Transverse colon (tissue), 4 donors: ENCODE measurements around the gene RGP1. TPM values are rescaled to one million over a fixed set of nuclear protein-coding genes. Genes with fewer than 3 reads are reported as not detected.

Experiments used
- DNase-seq: peaks from one replicate; pipeline ENCODE4 v3.0.0-alpha.2; 2019
- H3K27ac ChIP-seq, 4 donors: fragments of 200-600 bp; sonication (generic); 2 replicates each; pipeline ENCODE4 v1.5.1; 2016 to 2018; ENCODE audit warnings: inconsistent platforms in 4 of 4
- H3K27me3 ChIP-seq: fragments of 200-600 bp; sonication (generic); 2 replicates; pipeline ENCODE4 v1.5.1; 2017; ENCODE audit warnings: inconsistent platforms
- H3K36me3 ChIP-seq, 4 donors: fragments of 200-600 bp; sonication (generic); 2 replicates each; pipeline ENCODE4 v1.5.1; 2017 to 2019; ENCODE audit warnings: inconsistent platforms in 4 of 4
- H3K4me1 ChIP-seq, 4 donors: fragments of 200-600 bp; sonication (generic); 2 replicates each; pipeline ENCODE4 v1.5.1; 2017 to 2020; ENCODE audit warnings: inconsistent platforms in 4 of 4
- H3K4me3 ChIP-seq, 4 donors: fragments of 200-600 bp; sonication (generic); 1 replicate in 1 of 4; 2 replicates in 3 of 4; pipeline versions ENCODE4 v1.5.1 to v1.6.1; 2017 to 2019; ENCODE audit warnings: inconsistent platforms in 4 of 4
- H3K9me3 ChIP-seq, 2 donors: fragments of 200-600 bp; sonication (generic); 2 replicates each; pipeline ENCODE4 v1.5.1; 2017 to 2019; ENCODE audit warnings: inconsistent platforms in 2 of 2
- EP300 ChIP-seq: sonication (generic); formaldehyde crosslinking; IDR thresholded peaks from one replicate; pipeline ENCODE4 v1.6.1; 2017; ENCODE audit warnings: antibody characterized with exemption, low read depth
- POLR2A ChIP-seq: fragments of 450-650 bp; IDR thresholded peaks from one replicate; pipeline ENCODE4 v1.6.1; 2016; ENCODE audit warnings: antibody characterized with exemption, mild to moderate bottlenecking, moderate library complexity
- POLR2AphosphoS5 ChIP-seq, 3 donors: sonication (generic); formaldehyde crosslinking; IDR thresholded peaks; one replicate each; pipeline ENCODE4 v1.6.1; 2016; ENCODE audit warnings: antibody characterized with exemption in 3 of 3
- WGBS, 2 donors: methylation state at CpG; one replicate each; pipeline ENCODE4 v1.1.5; 2018; ENCODE audit warnings: low coverage in 1 of 2; 5-methylcytosine and 5-hydroxymethylcytosine counted together
- in situ Hi-C, 4 donors: fragments of 200-750 bp; cut with MboI; loops; one replicate each; pipeline versions ENCODE4 v1.15.0 to v1.15.1; 2017; ENCODE audit warnings: low sequenced_read_pairs in 3 of 4, low pct_ligation_motif_present in 1 of 4, low pct_unique_long_range_greater_than_20kb in 1 of 4
- intact Hi-C: fragments of 100-400 bp; cut with DNase I; formaldehyde crosslinking; loops from one replicate; pipeline ENCODE4 v1.15.1; 2023; ENCODE audit warnings: low total_unique reads
- total RNA-seq, 4 donors: library from RNA; depleted of rRNA; stranded (reverse); fragments of >200 nt; gene quantifications; one replicate each; pipeline ENCODE4 v1.1.0, GENCODE V29; 2016
- TF ChIP-seq, protein P1 (sequence below), 5 experiments: fragments of 200-600 bp in 3 of 5; fragments of 450-650 bp in 2 of 5; sonication (generic) in 3 of 5; IDR thresholded peaks; 1 replicate in 2 of 5; 2 replicates in 3 of 5; pipeline ENCODE4 v1.5.1; 2016 to 2017; ENCODE audit warnings: antibody characterized with exemption in 5 of 5, inconsistent platforms in 3 of 5, mild to moderate bottlenecking in 2 of 5, moderate library complexity in 1 of 5

Gene RGP1
- total RNA-seq, 4 donors from 2014 or later: 30.3 to 47.5 (median 43.7) TPM

GRCh38 chr9:35713578-35713977, 35.5 kb upstream of the RGP1 start:
- intact Hi-C loops (no loop called here), in situ Hi-C loops (no loop called here)
- H3K4me1 ChIP-seq: no peaks in the 10 kb centered on the region

GRCh38 chr9:35714123-35714522, 35.0 kb upstream of the RGP1 start:
- H3K27me3 ChIP-seq: no peaks in the 10 kb centered on the region
- intact Hi-C loops (no loop called here), in situ Hi-C loops (no loop called here)
- no peak overlapping the region for H3K27ac ChIP-seq
- H3K36me3 ChIP-seq: peaks cover 0 to 94% (median 47%) of the 10 kb centered on the region in 4 donors
- H3K4me3 ChIP-seq: no peak overlapping the region
- 97% methylated on average over 6 of the region's 6 CpGs; no CpG with 5 or more reads in 1 of the 2 donors for WGBS, 2 donors
- H3K9me3 ChIP-seq: no peaks in the 10 kb centered on the region
- H3K4me1 ChIP-seq: no peaks in the 10 kb centered on the region
- TF ChIP-seq POLR2A: no peak
- TF ChIP-seq EP300: no peak
- TF ChIP-seq, protein P1, sequence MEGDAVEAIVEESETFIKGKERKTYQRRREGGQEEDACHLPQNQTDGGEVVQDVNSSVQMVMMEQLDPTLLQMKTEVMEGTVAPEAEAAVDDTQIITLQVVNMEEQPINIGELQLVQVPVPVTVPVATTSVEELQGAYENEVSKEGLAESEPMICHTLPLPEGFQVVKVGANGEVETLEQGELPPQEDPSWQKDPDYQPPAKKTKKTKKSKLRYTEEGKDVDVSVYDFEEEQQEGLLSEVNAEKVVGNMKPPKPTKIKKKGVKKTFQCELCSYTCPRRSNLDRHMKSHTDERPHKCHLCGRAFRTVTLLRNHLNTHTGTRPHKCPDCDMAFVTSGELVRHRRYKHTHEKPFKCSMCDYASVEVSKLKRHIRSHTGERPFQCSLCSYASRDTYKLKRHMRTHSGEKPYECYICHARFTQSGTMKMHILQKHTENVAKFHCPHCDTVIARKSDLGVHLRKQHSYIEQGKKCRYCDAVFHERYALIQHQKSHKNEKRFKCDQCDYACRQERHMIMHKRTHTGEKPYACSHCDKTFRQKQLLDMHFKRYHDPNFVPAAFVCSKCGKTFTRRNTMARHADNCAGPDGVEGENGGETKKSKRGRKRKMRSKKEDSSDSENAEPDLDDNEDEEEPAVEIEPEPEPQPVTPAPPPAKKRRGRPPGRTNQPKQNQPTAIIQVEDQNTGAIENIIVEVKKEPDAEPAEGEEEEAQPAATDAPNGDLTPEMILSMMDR (IDR thresholded peaks at IDR 0.05): no peak
- TF ChIP-seq POLR2AphosphoS5 (IDR thresholded peaks at IDR 0.05): no peak
- no peak for DNase-seq

More at GRCh38 chr9:35713578-35713977, 35.5 kb upstream of the RGP1 start:
- H3K27me3 ChIP-seq: no peaks in the 10 kb centered on the region
- no peaks in the 10 kb centered on the region for H3K9me3 ChIP-seq
- TF ChIP-seq, protein P1 (IDR thresholded peaks at IDR 0.05): no peak
- TF ChIP-seq POLR2A: no peak
- no peak for TF ChIP-seq EP300
- TF ChIP-seq POLR2AphosphoS5 (IDR thresholded peaks at IDR 0.05): no peak
- DNase-seq: no peak
- H3K27ac ChIP-seq: no peak overlapping the region
- H3K4me3 ChIP-seq: no peak overlapping the region
- 87 to 91% methylated on average over 3 of the region's 3 CpGs for WGBS, 2 donors
- H3K36me3 ChIP-seq: peaks cover 1 to 94% (median 46%) of the 10 kb centered on the region in 4 donors

DNA sequence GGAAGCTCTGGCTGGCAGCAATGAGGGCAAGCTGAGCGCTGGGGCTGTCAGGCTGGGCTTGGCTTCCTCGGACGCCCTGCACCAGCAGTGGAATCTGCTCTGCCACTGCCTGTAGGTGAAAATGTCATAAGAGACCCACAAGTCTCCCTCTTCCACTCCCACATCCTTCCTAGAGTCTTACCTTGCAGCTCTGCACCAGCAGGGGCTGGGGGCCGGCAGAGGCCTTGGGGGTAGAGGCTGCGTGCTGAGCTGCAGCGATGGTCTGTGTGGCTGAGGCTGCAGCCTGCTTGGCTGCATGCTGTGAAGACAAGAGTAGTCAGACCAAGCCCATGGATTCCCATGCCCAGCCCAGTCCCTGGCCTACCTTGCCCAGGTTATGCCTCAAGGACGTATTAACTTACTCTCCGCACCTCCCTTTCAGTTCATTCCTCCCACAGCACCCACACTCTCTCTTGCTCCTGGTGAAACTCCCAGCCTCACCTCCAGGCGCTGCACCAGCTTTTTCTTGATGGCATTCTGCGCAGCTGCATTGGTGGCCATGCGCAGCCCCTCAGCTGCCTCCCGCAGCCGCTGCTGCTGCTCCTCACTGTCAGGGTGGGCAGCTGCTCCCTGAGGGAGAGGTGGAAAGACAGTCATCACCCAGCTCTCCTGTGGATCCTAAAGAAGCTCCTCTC, 34.4 kb upstream of the RGP1 start:
- peaks cover 0 to 98% (median 48%) of the 10 kb centered on the region in 4 donors for H3K36me3 ChIP-seq
- intact Hi-C loops (no loop called here), in situ Hi-C loops (no loop called here)
- H3K9me3 ChIP-seq: no peaks in the 10 kb centered on the region
- no peak for DNase-seq
- 90 to 94% methylated on average over 2 to 13 of the region's 13 CpGs for WGBS, 2 donors
- no peak overlapping the region for H3K27ac ChIP-seq
- H3K27me3 ChIP-seq: no peaks in the 10 kb centered on the region
- no peak for TF ChIP-seq POLR2A
- TF ChIP-seq EP300: no peak
- TF ChIP-seq POLR2AphosphoS5 (IDR thresholded peaks at IDR 0.05): no peak
- TF ChIP-seq, protein P1 (IDR thresholded peaks at IDR 0.05): no peak
- no peaks in the 10 kb centered on the region for H3K4me1 ChIP-seq
- H3K4me3 ChIP-seq: no peak overlapping the region

DNA sequence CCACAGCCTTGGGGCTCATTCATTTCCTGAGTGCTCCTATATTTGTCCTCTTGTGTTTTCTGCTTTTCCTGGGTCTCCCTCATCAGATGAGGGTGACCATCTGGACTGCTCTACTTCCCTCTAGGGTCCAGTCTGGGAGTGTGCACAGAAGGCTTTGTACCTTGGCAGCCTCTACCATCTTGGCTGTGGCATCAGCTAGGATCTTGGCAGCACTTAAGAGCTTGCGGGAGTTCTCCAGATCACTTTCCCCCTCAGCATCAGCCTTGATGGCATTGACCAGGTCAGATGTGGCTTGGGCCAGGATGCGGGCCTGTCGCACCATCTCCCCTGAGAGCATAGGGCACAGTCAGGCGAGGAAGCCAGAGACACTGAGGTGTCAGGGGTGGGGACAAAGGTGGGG, 32.9 kb upstream of the RGP1 start:
- WGBS, 2 donors: 90% methylated on average over 4 of the region's 4 CpGs; no CpG with 5 or more reads in 1 of the 2 donors
- H3K27ac ChIP-seq: no peak overlapping the region
- no peaks in the 10 kb centered on the region for H3K4me1 ChIP-seq
- no peaks in the 10 kb centered on the region for H3K9me3 ChIP-seq
- TF ChIP-seq EP300 (no peak), POLR2A (no peak), POLR2AphosphoS5 (IDR thresholded peaks at IDR 0.05) (peak in 1 of 3 donors; percentile 22)
- TF ChIP-seq, protein P1 (IDR thresholded peaks at IDR 0.05): no peak
- no peak overlapping the region for H3K4me3 ChIP-seq
- intact Hi-C loops: no loop called here
- no peaks in the 10 kb centered on the region for H3K27me3 ChIP-seq
- in situ Hi-C loops: no loop called here
- no peak for DNase-seq
- H3K36me3 ChIP-seq: peaks cover 1 to 98% (median 52%) of the 10 kb centered on the region in 4 donors
